Measurements from ENCODE around the gene KCNJ8. TPM values are rescaled to one million over a fixed set of nuclear protein-coding genes. Genes with fewer than 3 reads are reported as not detected.

The KCNJ8 gene
- total RNA-seq, 1 donor from 2014 or later: 13.7 TPM

- no peak for DNase-seq (ENCODE audit: low spot score)
Observed at GRCh38 chr12:21715386-21715785, 59.1 kb downstream of the KCNJ8 start.

Other genes starting within 250 kb of the KCNJ8 start
- 7.7 TPM for gene SPX, start 248.4 kb downstream of the KCNJ8 start, total RNA-seq (ENCODE audit: insufficient read depth, low replicate concordance)
- gene GYS2, start 169.9 kb downstream of the KCNJ8 start, total RNA-seq (ENCODE audit: insufficient read depth, low replicate concordance): 0.48 TPM
- 140 TPM for gene LDHB, start 116.9 kb downstream of the KCNJ8 start, total RNA-seq (ENCODE audit: insufficient read depth, low replicate concordance)
- 37.1 TPM for gene ABCC9, start 166.7 kb upstream of the KCNJ8 start, total RNA-seq (ENCODE audit: insufficient read depth, low replicate concordance)

All from umbilical cord (tissue), 2 donors.